ENCODE data around the gene MYH14. TPM values are rescaled to one million over a fixed set of nuclear protein-coding genes. Genes with fewer than 3 reads are reported as not detected.
A peak's percentile ranks its signal among the peaks of the same experiment; 100 is the strongest.

MYH14 gene
- total and polyA plus RNA-seq, 9 of the 15 experiments (the other 6 are each of a cell fraction or from before 2014, with no cell fraction given): 0.04 to 0.86 (median 0.19) TPM; not detected in 2

DNA sequence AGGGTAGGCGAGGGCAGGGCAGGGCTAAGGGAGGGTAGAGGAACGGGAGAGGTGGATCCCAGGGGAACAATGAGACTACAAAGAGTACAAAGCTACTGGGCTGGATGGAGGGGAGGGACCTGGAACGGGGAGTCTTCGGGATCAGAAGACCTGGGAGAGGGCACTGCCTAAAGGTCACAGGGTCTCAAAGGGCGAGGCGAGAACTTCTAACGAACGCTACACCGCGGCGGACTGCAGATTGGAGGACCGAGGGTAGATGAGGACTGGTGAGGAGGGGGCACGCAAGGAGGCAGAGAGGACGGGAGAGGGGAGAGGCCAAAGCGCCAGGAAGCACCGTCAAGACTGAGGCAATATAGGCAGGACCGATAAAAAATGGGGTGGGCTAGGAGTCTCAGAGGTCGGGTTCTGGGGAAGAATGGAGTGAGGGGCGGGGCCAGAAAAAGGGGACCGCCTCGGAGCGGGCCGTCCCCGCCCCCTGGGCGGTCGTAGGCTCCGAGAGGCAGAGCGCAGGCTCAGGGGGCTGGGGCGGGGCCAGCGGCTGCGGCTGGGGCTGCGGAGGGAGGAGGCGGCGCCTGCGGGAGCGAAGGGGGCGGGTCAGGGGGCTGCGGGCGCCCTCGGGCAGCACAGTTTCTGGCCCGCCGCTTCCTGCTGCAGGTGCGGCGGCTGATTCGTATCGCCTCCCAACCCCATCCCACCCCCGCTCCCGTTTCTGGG, 127.1 kb downstream of the MYH14 start (continued):
- TF ChIP-seq ZNF518B (CRISPR knock-in tag; IDR thresholded peaks at IDR 0.05) (no peak), CHD7 (IDR thresholded peaks at IDR 0.05; ENCODE audit: low read depth, low read length) (no peak), ZFP91 (CRISPR knock-in tag; IDR thresholded peaks at IDR 0.05) (no peak), STAT5B (CRISPR knock-in tag; IDR thresholded peaks at IDR 0.05) (no peak), KLF10 (CRISPR knock-in tag; IDR thresholded peaks at IDR 0.05) (no peak), POLR2B (IDR thresholded peaks at IDR 0.05; ENCODE audit: low read depth, partially characterized antibody) (peak; percentile 74), NR0B1 (IDR thresholded peaks at IDR 0.05; ENCODE audit: partially characterized antibody) (no peak)

Measured in K562 (cell line).